NCI-H2029 treated with DMSO at 0.1 percent for 48 hours (cell line): ENCODE data around the gene CCR2.
"Not testable (repeated sequence)": the region's sequence is repeated elsewhere in the genome, so short reads cannot be mapped to it uniquely, and the experiment has no call there.

Experiments
- DNase-seq: peaks from one replicate; lab custom pipeline; 2025; lab: John Stamatoyannopoulos, UW

The CCR2 gene

GRCh38 chr3:46378426-46378942 lies 24.6 kb downstream of the CCR2 start:
- no peak for DNase-seq

GRCh38 chr3:46380471-46381221 lies 26.7 kb downstream of the CCR2 start:
- peak; percentile 15 for DNase-seq

- no peak for DNase-seq
These were observed 27.7 kb downstream of the CCR2 start for GRCh38 chr3:46381625-46382024.

GRCh38 chr3:46383211-46383950 lies 29.5 kb downstream of the CCR2 start:
- DNase-seq = peak; percentile 60

GRCh38 chr3:46383951-46384330 lies 30.0 kb downstream of the CCR2 start:
- peak; percentile 60 for DNase-seq

GRCh38 chr3:46386205-46386604 lies 32.3 kb downstream of the CCR2 start:
- DNase-seq = no peak

GRCh38 chr3:46388847-46389246 lies 34.9 kb downstream of the CCR2 start:
- DNase-seq = not testable (repeated sequence)

- no peak for DNase-seq
These were observed 35.4 kb downstream of the CCR2 start for GRCh38 chr3:46389306-46389705.

GRCh38 chr3:46391526-46391925 lies 37.6 kb downstream of the CCR2 start:
- not testable (repeated sequence) for DNase-seq

GRCh38 chr3:46393011-46393410 lies 39.1 kb downstream of the CCR2 start:
- DNase-seq = no peak

GRCh38 chr3:46393554-46394434 lies 39.9 kb downstream of the CCR2 start:
- DNase-seq = peak; percentile 63

GRCh38 chr3:46395210-46395661 lies 41.3 kb downstream of the CCR2 start:
- DNase-seq = no peak

- DNase-seq = no peak
These were observed 42.0 kb downstream of the CCR2 start for GRCh38 chr3:46395766-46396530.

GRCh38 chr3:46397111-46397510 lies 43.2 kb downstream of the CCR2 start:
- no peak for DNase-seq

GRCh38 chr3:46398186-46398955 lies 44.5 kb downstream of the CCR2 start:
- DNase-seq = no peak

GRCh38 chr3:46399098-46399497 lies 45.2 kb downstream of the CCR2 start:
- no peak for DNase-seq

- DNase-seq = no peak
These were observed 45.6 kb downstream of the CCR2 start for GRCh38 chr3:46399557-46399956.

GRCh38 chr3:46400000-46400734 lies 46.3 kb downstream of the CCR2 start:
- no peak for DNase-seq

- no peak for DNase-seq
These were observed 46.9 kb downstream of the CCR2 start for GRCh38 chr3:46400846-46401245.

- no peak for DNase-seq
These were observed 47.7 kb downstream of the CCR2 start for GRCh38 chr3:46401579-46401978.
